GM12878 (cell line): ENCODE data around the gene COL4A5. TPM values are rescaled to one million over a fixed set of nuclear protein-coding genes. Genes with fewer than 3 reads are reported as not detected.

Experiments used
- ATAC-seq: fragments of 200-7000 bp; cut with Tn5 transposase; 3 replicates; pipeline ENCODE4 v1.9.1; 2020; ENCODE audit warnings: mild to moderate bottlenecking, moderate library complexity
- BruUV-seq: library from RNA; stranded (reverse); fragments of 400-500 nt; replicated peaks from 2 replicates; lab custom pipeline; 2021; lab: Mats Ljungman, UMichigan
- CTCF ChIA-PET: fragments of 300-600 bp; sonication (Branson Sonifier 250); formaldehyde crosslinking; extraction: SDS; loops from one replicate; lab custom pipeline; 2021; ENCODE audit warnings: inconsistent platforms; lab: Yijun Ruan, JAX
- POLR2A ChIA-PET: fragments of 350-600 bp; formaldehyde crosslinking; extraction: SDS; loops from one replicate; lab custom pipeline; 2021; ENCODE audit warnings: inconsistent platforms; lab: Charles Lee
- RAD21 ChIA-PET: fragments of 300-600 bp; sonication (Branson Sonifier 250); formaldehyde crosslinking; loops from one replicate; lab custom pipeline; 2023; ENCODE audit warnings: antibody characterized with exemption; ENCODE audit not compliant: unreplicated experiment; lab: Charles Lee
- SMC1A ChIA-PET: fragments of 300-600 bp; sonication (Branson Sonifier 250); formaldehyde crosslinking; loops from one replicate; lab custom pipeline; 2023; ENCODE audit not compliant: unreplicated experiment, uncharacterized antibody; lab: Charles Lee
- DNase-seq: peaks from one replicate; pipeline ENCODE4 v3.0.0-alpha.2; 2011; ENCODE audit warnings: low read depth, low spot score
- FAIRE-seq: peaks from 3 replicates; lab custom pipeline; 2011; peaks lifted over from hg19 to GRCh38; lab: Jason Lieb, UNC
- H2AFZ ChIP-seq: 2 replicates; pipeline ENCODE4 v1.6.0; 2011; ENCODE audit warnings: low read depth, low read length, control low read depth; ENCODE audit not compliant: control insufficient read depth
- H3K27ac ChIP-seq: 2 replicates; pipeline ENCODE4 v1.5.1; 2011; ENCODE audit warnings: control low read depth; ENCODE audit not compliant: control insufficient read depth, insufficient read depth
- H3K27me3 ChIP-seq, 2 experiments: replicated peaks in 1 of 2; 2 replicates each; pipeline versions ENCODE4 v1.6.0 to v1.6.1; 2011; ENCODE audit warnings: low read length in 1 of 2; ENCODE audit not compliant: control insufficient read depth in 2 of 2, insufficient read depth in 2 of 2
- H3K36me3 ChIP-seq, 2 experiments: 2 replicates each; pipeline ENCODE4 v1.5.1; 2011; ENCODE audit warnings: low read length in 1 of 2; ENCODE audit not compliant: control insufficient read depth in 2 of 2, insufficient read depth in 2 of 2
- H3K4me1 ChIP-seq: 2 replicates; pipeline ENCODE4 v1.6.1; 2011; ENCODE audit warnings: mild to moderate bottlenecking, low read length, moderate library complexity, mixed read lengths; ENCODE audit not compliant: control insufficient read depth, insufficient read depth
- H3K4me2 ChIP-seq: 2 replicates; pipeline ENCODE4 v1.6.0; 2011; ENCODE audit warnings: control low read depth; ENCODE audit not compliant: control insufficient read depth, insufficient read depth
- H3K4me3 ChIP-seq: fragments of 200-600 bp; sonication (generic); 2 replicates; pipeline ENCODE4 v1.5.1; 2016
- H3K79me2 ChIP-seq: 2 replicates; pipeline ENCODE4 v1.6.0; 2011; ENCODE audit warnings: low read length; ENCODE audit not compliant: control insufficient read depth, insufficient read depth
- H3K9ac ChIP-seq: 2 replicates; pipeline ENCODE4 v1.8.0; 2011; ENCODE audit warnings: low read length, control low read depth, mixed read lengths; ENCODE audit not compliant: control insufficient read depth, insufficient read depth
- H3K9me3 ChIP-seq: replicated peaks from 3 replicates; pipeline ENCODE4 v1.5.1; 2011; ENCODE audit warnings: mild to moderate bottlenecking, low read length; ENCODE audit not compliant: control insufficient read depth, insufficient read depth
- H4K20me1 ChIP-seq: 2 replicates; pipeline ENCODE4 v1.6.0; 2011; ENCODE audit not compliant: control insufficient read depth, insufficient read depth
- BHLHE40 ChIP-seq, 2 experiments: fragments of 450-650 bp in 1 of 2; IDR thresholded peaks; 2 replicates each; pipeline ENCODE4 v1.6.1; 2011 to 2017; ENCODE audit warnings: low read depth in 2 of 2, borderline replicate concordance in 1 of 2, improper control_type of control experiment in 1 of 2, low read length in 1 of 2, mild to moderate bottlenecking in 1 of 2
- JUNB ChIP-seq: IDR thresholded peaks from 2 replicates; pipeline ENCODE4 v1.6.1; 2016; ENCODE audit warnings: antibody characterized with exemption, mild to moderate bottlenecking
- KDM1A ChIP-seq: fragments of 200-600 bp; sonication (generic); IDR thresholded peaks from 2 replicates; pipeline ENCODE4 v1.6.1; 2016; ENCODE audit warnings: borderline replicate concordance
- PKNOX1 ChIP-seq: fragments of 450-650 bp; IDR thresholded peaks from 2 replicates; pipeline ENCODE4 v1.6.1; 2016; ENCODE audit warnings: mild to moderate bottlenecking
- RELB ChIP-seq: fragments of 450-650 bp; IDR thresholded peaks from 2 replicates; pipeline ENCODE4 v1.6.1; 2017; ENCODE audit warnings: low read depth, mild to moderate bottlenecking, moderate library complexity
- WGBS: methylation state at CpG from one replicate; pipeline ENCODE4 v1.1.6; 2016; ENCODE audit warnings: low lambda C conversion rate; ENCODE audit not compliant: insufficient replicate concordance, insufficient coverage; ENCODE audit errors: missing lambda C conversion rate; 5-methylcytosine and 5-hydroxymethylcytosine counted together
- in situ Hi-C: fragments of 300-500 bp; cut with MboI; formaldehyde crosslinking; loops from 9 replicates; pipeline ENCODE4 v1.14.3; 2018; ENCODE audit warnings: mixed read lengths
- intact Hi-C: fragments of 100-400 bp; cut with micrococcal nuclease; formaldehyde crosslinking; loops from one replicate; pipeline ENCODE4 v1.14.2; 2022; ENCODE audit not compliant: unreplicated experiment
- polyA plus RNA-seq, 11 experiments: library from polyadenylated mRNA; depleted of rRNA in 4 of 11; unstranded in 6 of 11; stranded (reverse) in 5 of 11; fragments of >200 nt; fragmentation: Nextera tagmentation in 4 of 11; fragmentation: Illumina TruSeq in 1 of 11; extraction: Ambion mirVana in 4 of 11; extraction: Trizol in 1 of 11; gene quantifications; 1 replicate in 1 of 11; 2 replicates in 10 of 11; pipeline versions ENCODE4 v1.2.1 to v1.2.3, GENCODE V29; 2011 to 2016; ENCODE audit warnings: inconsistent platforms in 2 of 11, missing spikeins in 2 of 11, low read depth in 1 of 11
- total RNA-seq, 4 experiments: library from RNA; depleted of rRNA in 3 of 4; stranded (reverse); fragments of >200 nt in 3 of 4; fragmentation: Illumina TruSeq in 1 of 4; extraction: Trizol in 1 of 4; gene quantifications; 2 replicates each; pipeline versions ENCODE4 v1.2.1 to v1.2.3, GENCODE V29; 2013 to 2021

Gene COL4A5
- total and polyA plus RNA-seq, 10 of the 15 experiments (the other 5 are each of a cell fraction or from before 2014, with no cell fraction given), result 0.13 to 2.8 (median 0.38) TPM; not detected in 1

GRCh38 chrX:108437349-108438109 is 2.1 kb upstream of the COL4A5 start:
- intact Hi-C loops, result no loop called here
- FAIRE-seq (no peak), ATAC-seq (no peak), DNase-seq (no peak)
- RAD21 ChIA-PET, result no interaction called here
- no peaks in the 10 kb centered on the region for H3K4me1 ChIP-seq
- peaks cover 2 to 3% of the 10 kb centered on the region in 2 experiments; a peak in 2 of 4 replicates for H3K27me3 ChIP-seq
- in situ Hi-C loops, result no loop called here
- no peak overlapping the region for H2AFZ ChIP-seq
- TF ChIP-seq JUNB (no peak), KDM1A (no peak), BHLHE40 (IDR thresholded peaks at IDR 0.05; ENCODE audit: borderline replicate concordance in 1 of 2, low read depth in 2 of 2, low read length in 1 of 2) (no peak)
- no peak overlapping the region for H3K27ac ChIP-seq
- H3K9me3 ChIP-seq, result no peaks in the 10 kb centered on the region
- H3K79me2 ChIP-seq, result no peaks in the 10 kb centered on the region
- no peak overlapping the region for H3K9ac ChIP-seq
- H4K20me1 ChIP-seq, result no peaks in the 10 kb centered on the region
- CTCF ChIA-PET, result no interaction called here
- WGBS, result 10% methylated on average over 20 of the region's 20 CpGs
- no peaks in the 10 kb centered on the region for H3K36me3 ChIP-seq
- no peak overlapping the region for H3K4me2 ChIP-seq
- SMC1A ChIA-PET, result no interaction called here
- H3K4me3 ChIP-seq, result no peak overlapping the region
- no TSS peak for BruUV-seq
- POLR2A ChIA-PET, result no interaction called here

GRCh38 chrX:108438110-108438623 is 1.5 kb upstream of the COL4A5 start, which contains the start of gene COL4A6:
TSS of gene COL4A6 (minus strand) at chrX:108438422. CDS start at chrX:108438196, 226 bp downstream.
- 9% methylated on average over 16 of the region's 16 CpGs for WGBS
- no TSS peak for BruUV-seq
- no peak within 1 kb of the TSS for H2AFZ ChIP-seq
- H3K4me3 ChIP-seq, result no peak within 1 kb of the TSS
- ATAC-seq (no peak; the same call in 2 of the 3 replicates), FAIRE-seq (no peak), DNase-seq (no peak)
- no peaks in the 10 kb centered on the region for H3K79me2 ChIP-seq
- RAD21 ChIA-PET, result no interaction called here
- intact Hi-C loops, result no loop called here
- no peak within 1 kb of the TSS for H3K9ac ChIP-seq
- no peaks in the 10 kb centered on the region for H3K36me3 ChIP-seq
- H3K9me3 ChIP-seq, result no peaks in the 10 kb centered on the region
- SMC1A ChIA-PET, result no interaction called here
- H3K4me2 ChIP-seq, result no peak within 1 kb of the TSS
- in situ Hi-C loops, result no loop called here
- CTCF ChIA-PET, result no interaction called here
- POLR2A ChIA-PET, result no interaction called here
- peak; percentile 24; the same call in 1 of the 2 replicates for TF ChIP-seq PKNOX1
- TF ChIP-seq RELB, result no peak
- H3K27me3 ChIP-seq, result peaks cover 2 to 3% of the 10 kb centered on the region in 2 experiments; a peak in 2 of 4 replicates
- H4K20me1 ChIP-seq, result no peaks in the 10 kb centered on the region
- no peaks in the 10 kb centered on the region for H3K4me1 ChIP-seq
- H3K27ac ChIP-seq, result no peak within 1 kb of the TSS
